ENCODE results near the gene MPP7.

DNA sequence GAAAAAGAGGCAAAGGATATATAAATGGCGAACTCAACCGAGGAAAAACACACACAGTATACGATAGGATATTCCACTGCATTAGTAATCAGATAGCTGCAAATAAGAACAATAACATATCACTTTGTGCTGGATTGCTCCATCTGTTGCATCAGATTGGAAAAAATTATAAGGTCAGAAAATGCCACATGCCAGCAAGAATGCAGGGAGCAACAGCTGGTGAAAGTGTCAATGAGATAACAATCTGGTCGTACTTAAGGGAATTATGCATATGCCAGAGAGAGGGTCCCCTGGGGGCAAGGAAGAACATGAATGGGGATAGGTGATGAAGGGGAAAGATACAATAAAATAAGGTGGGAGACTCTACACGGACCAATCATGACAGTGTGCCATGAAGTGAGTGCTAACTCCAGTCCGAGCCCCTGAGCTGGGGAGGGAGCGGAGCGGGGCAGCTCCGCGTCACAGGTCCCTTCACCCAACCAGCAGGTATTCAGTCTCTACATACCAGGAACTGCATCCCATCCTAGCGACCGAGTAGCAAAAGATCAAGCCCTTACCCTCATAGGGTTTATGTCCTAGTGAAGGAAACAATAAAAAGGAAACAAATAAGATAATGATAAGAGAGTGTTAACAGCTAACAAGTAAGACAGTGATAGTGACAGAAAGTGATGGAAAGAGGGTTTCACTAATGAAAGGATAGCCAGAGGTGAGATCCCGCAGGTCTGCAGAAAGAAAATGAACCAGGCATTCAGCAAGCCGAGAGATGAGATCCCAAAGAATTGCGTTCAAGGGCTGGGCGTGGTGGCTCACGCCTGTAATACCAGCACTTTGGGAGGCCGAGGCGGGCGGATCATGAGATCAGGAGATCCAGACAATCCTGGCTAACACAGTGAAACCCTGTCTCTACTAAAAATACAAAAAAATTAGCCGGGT, 9.4 kb downstream of the MPP7 start:
- TF ChIP-seq, protein P1, sequence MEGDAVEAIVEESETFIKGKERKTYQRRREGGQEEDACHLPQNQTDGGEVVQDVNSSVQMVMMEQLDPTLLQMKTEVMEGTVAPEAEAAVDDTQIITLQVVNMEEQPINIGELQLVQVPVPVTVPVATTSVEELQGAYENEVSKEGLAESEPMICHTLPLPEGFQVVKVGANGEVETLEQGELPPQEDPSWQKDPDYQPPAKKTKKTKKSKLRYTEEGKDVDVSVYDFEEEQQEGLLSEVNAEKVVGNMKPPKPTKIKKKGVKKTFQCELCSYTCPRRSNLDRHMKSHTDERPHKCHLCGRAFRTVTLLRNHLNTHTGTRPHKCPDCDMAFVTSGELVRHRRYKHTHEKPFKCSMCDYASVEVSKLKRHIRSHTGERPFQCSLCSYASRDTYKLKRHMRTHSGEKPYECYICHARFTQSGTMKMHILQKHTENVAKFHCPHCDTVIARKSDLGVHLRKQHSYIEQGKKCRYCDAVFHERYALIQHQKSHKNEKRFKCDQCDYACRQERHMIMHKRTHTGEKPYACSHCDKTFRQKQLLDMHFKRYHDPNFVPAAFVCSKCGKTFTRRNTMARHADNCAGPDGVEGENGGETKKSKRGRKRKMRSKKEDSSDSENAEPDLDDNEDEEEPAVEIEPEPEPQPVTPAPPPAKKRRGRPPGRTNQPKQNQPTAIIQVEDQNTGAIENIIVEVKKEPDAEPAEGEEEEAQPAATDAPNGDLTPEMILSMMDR (conservative IDR thresholded peaks at IDR 0.05), result no peak
- no peak for TF ChIP-seq EZH2 (IDR thresholded peaks at IDR 0.05; ENCODE audit: low read depth)

Measured in PC-9 (cell line).